ENCODE data around the gene RCE1. TPM values are rescaled to one million over a fixed set of nuclear protein-coding genes. Genes with fewer than 3 reads are reported as not detected.

Gene RCE1
- total and polyA plus RNA-seq, 2 donors (not counting 3 experiments of a cell fraction or from before 2014, with no cell fraction given) = 26.9 to 47.4 TPM

GRCh38 chr11:66888282-66888681 is 45.0 kb downstream of the RCE1 start:
- Histone ChIP-seq H3K9me3 (replicated peaks; ENCODE audit: control insufficient read depth, insufficient read depth, low read length) (no peaks in the 10 kb centered on the region), H3K36me3 (ENCODE audit: control insufficient read depth in 2 of 2, extremely low read depth in 1 of 2, insufficient read depth in 2 of 2, low read length in 2 of 2) (no peaks in the 10 kb centered on the region), H3K9me1 (replicated peaks; ENCODE audit: control insufficient read depth, extremely low read depth, insufficient read depth, low read length) (no peaks in the 10 kb centered on the region), H3K9ac (replicated peaks; ENCODE audit: extremely low read depth, insufficient read depth, low read length) (no peak overlapping the region), H4K20me1 (replicated peaks; ENCODE audit: control insufficient read depth, extremely low read depth, insufficient read depth, low read length) (no peaks in the 10 kb centered on the region), H3K27me3 (ENCODE audit: control insufficient read depth in 2 of 2, insufficient read depth in 2 of 2, low read length in 2 of 2) (no peaks in the 10 kb centered on the region), H3K27ac (ENCODE audit: insufficient read depth, low read depth, low read length) (no peak overlapping the region), H3K79me2 (ENCODE audit: control insufficient read depth, insufficient read depth, low read length) (no peaks in the 10 kb centered on the region), H3K4me2 (ENCODE audit: insufficient read depth, low read length) (no peak overlapping the region), H2AFZ (ENCODE audit: low read depth, low read length) (no peak overlapping the region), H3K4me3 (replicated peaks in 1 of 3; ENCODE audit: insufficient read depth in 1 of 3, low read depth in 1 of 3, low read length in 3 of 3) (no peak overlapping the region), H3K4me1 (ENCODE audit: control insufficient read depth, extremely low read depth, insufficient read depth, low read length) (peaks cover 7% of the 10 kb centered on the region)
- ChIA-PET POLR2A (no interaction called here), CTCF (no interaction called here)
- FAIRE-seq (no peak), DNase-seq (ENCODE audit: low read depth, low spot score) (no peak)
- dilution Hi-C loops (cut with MboI; ENCODE audit: extremely low pct_ligation_motif_present, low sequenced_read_pairs) = no loop called here
- BruUV-seq (replicated peaks) = no TSS peak
- TF ChIP-seq POLR2AphosphoS5 (IDR thresholded peaks at IDR 0.05; ENCODE audit: insufficient read depth, low read depth, low read length) = no peak
- no peak for TF ChIP-seq MAX (IDR thresholded peaks at IDR 0.05; ENCODE audit: insufficient read depth, insufficient read length)
- no peak for TF ChIP-seq MYC (IDR thresholded peaks at IDR 0.05; ENCODE audit: low read depth, low read length)
- TF ChIP-seq JUN (IDR thresholded peaks at IDR 0.05; ENCODE audit: borderline replicate concordance, insufficient read depth, insufficient read length, low read depth) = no peak
- TF ChIP-seq CTCF (IDR thresholded peaks at IDR 0.05; ENCODE audit: extremely low read depth in 1 of 2, insufficient read depth in 1 of 2, low read depth in 1 of 2, low read length in 2 of 2) = no peak
- TF ChIP-seq FOS (IDR thresholded peaks at IDR 0.05; ENCODE audit: borderline replicate concordance, insufficient read depth, low read length) = no peak
- no peak for TF ChIP-seq EZH2 (IDR thresholded peaks at IDR 0.05; ENCODE audit: borderline replicate concordance, low read depth, low read length, severe bottlenecking)
- no peak for TF ChIP-seq GATA2 (IDR thresholded peaks at IDR 0.05; ENCODE audit: insufficient read depth, insufficient read length, low read depth, low read length)
- TF ChIP-seq POLR2A (IDR thresholded peaks at IDR 0.05; ENCODE audit: low read depth, low read length) = no peak
- intact Hi-C loops (cut with micrococcal nuclease) = no loop called here

Data from endothelial cell of umbilical vein (primary cell).